GM19395 (cell line): ENCODE results near the gene PAFAH1B1.
"Not testable (repeated sequence)": the region's sequence is repeated elsewhere in the genome, so short reads cannot be mapped to it uniquely, and the experiment has no call there.

ENCODE experiments used
- ATAC-seq: cut with Tn5 transposase; IDR thresholded peaks from one replicate; pipeline ENCODE4 v1.9.1; 2021; ENCODE audit warnings: mild to moderate bottlenecking, moderate library complexity; ENCODE audit not compliant: unreplicated experiment

The PAFAH1B1 gene

GRCh38 chr17:2592971-2593820 lies at the start of gene PAFAH1B1:
Gene PAFAH1B1, plus strand, starts transcription at chr17:2593654. Its CDS starts 44,635 bp downstream, at chr17:2638289.
- peak; percentile 72 for ATAC-seq

- no peak for ATAC-seq
Observed at GRCh38 chr17:2545393-2545792, 48.1 kb upstream of the PAFAH1B1 start.

- ATAC-seq: no peak
Observed at GRCh38 chr17:2547176-2547575, 46.3 kb upstream of the PAFAH1B1 start.

GRCh38 chr17:2548026-2548425 lies 45.4 kb upstream of the PAFAH1B1 start:
- ATAC-seq: not testable (repeated sequence)

- ATAC-seq: no peak
Observed at GRCh38 chr17:2549392-2550211, 43.9 kb upstream of the PAFAH1B1 start.

- no peak for ATAC-seq
Observed at GRCh38 chr17:2551493-2551892, 42.0 kb upstream of the PAFAH1B1 start.

DNA sequence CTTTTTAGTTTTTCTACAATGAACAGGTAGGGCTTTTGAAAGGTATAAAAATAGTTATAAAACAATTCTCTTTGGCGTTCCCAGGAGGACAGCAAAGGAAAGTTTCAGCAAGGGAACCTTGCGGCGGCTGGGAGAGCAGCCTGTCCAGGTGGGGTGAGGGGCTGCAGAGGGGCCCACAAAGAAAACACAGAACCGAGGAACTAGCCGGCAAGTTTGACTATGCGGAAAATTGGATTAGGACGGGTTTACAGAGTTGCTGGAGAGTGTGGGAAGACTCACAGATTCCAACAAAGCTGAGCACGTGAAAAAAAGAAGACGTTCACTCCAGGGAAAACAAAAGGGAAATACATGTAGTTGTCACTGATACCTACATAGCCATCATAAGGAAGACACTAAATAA lies 41.5 kb upstream of the PAFAH1B1 start:
- ATAC-seq: no peak

DNA sequence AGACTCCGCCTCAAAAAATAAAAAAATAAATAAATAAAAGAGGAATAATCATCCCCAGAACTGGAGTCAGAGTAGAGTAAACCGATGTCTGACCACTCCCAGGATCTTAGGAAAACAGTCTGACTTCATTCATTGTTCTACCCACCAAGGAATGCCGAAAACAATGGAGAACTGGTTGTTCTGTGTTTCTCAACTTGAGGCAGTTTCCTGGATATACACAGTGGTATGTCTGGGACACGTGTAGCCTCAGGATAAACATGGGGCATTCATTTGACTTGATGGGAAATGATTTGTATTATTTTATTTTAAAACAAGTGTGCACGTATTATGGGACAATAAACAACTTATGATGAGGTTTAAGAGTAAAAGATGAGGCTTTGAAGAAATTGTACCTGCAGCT lies 32.8 kb upstream of the PAFAH1B1 start:
- no peak for ATAC-seq

- ATAC-seq: no peak
Observed at GRCh38 chr17:2562162-2562858, 31.1 kb upstream of the PAFAH1B1 start.

DNA sequence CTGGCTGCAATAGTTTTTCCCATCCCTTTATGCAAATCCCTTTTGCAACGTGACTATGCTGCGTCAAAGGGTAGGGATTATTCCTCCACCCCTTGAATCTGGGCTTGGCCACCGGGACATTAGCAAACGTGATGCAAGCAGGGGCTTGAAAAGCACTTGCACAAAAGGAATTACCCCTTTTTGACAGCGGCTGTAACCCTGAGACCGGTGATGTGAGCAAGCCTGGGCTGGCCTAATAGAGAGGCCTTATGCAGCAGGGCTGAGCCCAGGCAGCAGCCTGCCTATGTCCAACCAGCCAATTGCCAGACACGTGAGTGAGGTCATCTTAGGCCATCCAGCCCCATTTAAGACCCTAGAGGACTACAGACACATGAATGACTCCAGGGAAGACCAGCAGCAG lies 30.4 kb upstream of the PAFAH1B1 start:
- ATAC-seq: no peak

GRCh38 chr17:2563543-2563942 lies 29.9 kb upstream of the PAFAH1B1 start:
- ATAC-seq: no peak

GRCh38 chr17:2564877-2565276 lies 28.6 kb upstream of the PAFAH1B1 start:
- ATAC-seq: no peak

DNA sequence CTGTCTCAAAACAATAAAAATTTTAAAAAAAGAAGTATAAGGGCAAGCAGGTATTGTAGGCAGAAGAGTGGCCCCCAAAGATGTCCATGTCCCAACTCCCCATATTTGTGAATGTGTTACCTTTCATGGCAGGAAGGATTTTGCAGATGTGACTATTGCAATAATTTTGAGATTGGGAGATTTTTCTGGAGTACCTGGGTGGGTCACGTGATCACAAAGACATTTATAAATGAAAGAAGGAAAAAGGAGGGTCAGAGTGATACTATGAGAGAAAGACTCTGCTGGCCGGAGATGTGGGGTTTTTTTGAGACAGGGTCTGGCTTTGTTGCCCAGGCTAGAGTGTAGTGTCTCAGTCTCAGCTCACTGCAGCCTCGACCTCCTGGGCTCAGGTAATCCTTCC lies 27.4 kb upstream of the PAFAH1B1 start:
- no peak for ATAC-seq

DNA sequence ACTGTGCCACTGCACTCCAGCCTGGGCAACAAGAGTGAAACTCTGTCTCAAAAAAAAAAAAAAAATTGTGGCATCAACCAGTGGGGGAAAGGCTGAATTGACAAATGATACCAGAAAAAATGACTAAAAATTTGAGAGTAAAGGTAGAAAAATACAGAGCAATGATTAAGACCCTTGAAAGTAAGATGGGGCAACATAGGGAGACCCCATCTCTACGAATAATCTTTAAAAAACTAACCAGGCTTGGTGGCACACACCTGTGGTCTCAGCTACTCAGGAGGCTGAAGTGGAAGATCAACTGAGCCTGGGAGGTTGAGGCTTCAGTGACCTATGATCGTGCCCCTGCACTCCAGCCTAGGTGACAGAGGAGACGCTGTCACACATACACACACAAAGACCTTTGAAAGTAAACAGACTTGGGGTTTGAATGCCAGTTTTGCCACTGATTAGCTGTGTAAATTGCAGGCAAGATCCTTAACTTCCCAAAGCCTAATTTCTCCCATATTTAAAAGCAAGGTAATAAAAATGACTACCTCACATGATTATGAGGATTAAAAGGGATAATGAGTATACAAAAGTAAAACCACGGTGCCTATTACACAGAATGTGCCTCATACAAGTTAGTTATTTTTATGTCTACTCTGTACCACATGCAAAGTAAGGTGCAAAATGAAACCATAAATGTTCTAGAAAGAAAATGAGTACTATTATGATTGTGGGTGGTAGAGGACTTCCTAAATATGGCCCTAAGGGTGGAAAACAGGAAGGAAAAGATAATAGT lies 21.7 kb upstream of the PAFAH1B1 start:
- ATAC-seq: peak; percentile 87

DNA sequence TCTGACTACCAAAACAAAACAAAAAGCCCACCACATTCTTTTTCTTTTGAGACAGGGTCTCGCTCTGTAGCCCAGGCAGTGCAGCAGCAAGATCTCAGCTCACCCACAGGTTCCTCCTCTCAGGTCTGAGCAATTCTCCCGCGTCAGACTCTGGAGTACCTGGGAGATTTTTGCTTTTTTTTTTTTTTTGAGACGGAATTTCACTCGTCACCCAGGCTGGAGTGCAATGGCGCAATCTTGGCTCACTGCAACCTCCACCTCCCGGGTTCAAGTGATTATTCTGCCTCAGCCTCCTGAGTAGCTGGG lies 21.2 kb upstream of the PAFAH1B1 start:
- not testable (repeated sequence) for ATAC-seq

- no peak for ATAC-seq
Observed at GRCh38 chr17:2580151-2580550, 13.3 kb upstream of the PAFAH1B1 start.

DNA sequence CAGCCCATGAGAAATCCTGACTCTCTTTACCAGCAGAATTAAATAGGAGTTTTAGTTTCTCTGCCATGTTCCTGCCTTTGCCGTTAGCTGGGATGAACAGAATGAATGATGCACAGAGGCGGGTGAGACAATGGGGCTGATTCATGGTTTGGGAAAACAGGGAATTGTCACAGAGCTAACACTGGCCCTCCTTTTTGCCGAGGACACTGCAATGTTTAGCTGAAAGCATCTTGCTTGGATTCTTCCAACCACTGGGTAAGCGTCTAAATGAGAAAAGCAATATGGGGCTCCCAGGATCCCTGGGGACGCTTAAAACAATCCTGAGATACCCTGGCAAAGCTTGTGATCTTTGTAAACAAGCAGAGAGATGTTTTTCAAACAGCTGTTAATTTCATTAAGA lies 12.8 kb upstream of the PAFAH1B1 start:
- ATAC-seq: no peak

GRCh38 chr17:2582493-2582892 lies 11.0 kb upstream of the PAFAH1B1 start:
- no peak for ATAC-seq

GRCh38 chr17:2591040-2591640 lies 2.3 kb upstream of the PAFAH1B1 start:
- ATAC-seq: no peak
